ENCODE measurements around the gene NFIC.
"Not testable (repeated sequence)": the region's sequence is repeated elsewhere in the genome, so short reads cannot be mapped to it uniquely, and the experiment has no call there.

The NFIC gene

DNA sequence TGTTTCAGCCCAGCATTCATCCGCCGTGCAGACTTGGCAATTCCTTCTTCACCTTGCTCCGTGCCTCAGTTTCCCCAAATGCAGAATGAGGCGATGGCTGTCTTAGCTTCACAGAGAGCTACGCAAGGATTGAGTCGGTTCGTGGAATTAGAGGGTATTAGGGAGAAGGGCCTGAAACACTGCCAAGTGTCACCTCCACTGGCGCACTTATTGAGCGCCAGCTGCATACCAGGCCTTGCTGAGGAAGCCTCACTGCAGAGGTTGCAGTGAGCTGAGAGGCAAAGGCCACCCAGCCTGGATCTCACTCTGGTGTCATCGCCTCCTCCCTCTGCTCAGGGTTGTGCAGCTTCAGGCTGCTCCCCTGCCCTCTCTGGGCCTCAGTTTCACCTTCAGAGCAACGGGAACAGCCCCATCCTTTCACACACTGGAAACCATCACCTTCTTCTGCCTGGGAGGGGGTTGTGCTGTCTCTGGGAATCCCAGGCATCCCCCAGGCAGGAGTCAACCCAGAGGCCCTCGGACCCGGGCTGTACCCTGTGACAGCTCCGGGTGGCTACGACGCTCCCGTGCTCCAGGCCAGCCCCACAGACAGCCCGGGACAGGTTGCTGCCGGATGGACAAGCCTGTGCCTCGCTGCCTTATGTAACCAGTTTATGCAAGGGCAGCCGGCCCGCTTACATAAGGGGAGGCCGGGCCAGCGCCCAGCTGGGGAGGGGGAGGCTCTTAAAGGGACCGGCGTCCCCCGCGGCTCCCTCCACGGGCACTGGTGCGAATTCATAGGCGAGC is 31.9 kb downstream of the NFIC start:
- DNase-seq (ENCODE audit: low read depth) = no peak

DNA sequence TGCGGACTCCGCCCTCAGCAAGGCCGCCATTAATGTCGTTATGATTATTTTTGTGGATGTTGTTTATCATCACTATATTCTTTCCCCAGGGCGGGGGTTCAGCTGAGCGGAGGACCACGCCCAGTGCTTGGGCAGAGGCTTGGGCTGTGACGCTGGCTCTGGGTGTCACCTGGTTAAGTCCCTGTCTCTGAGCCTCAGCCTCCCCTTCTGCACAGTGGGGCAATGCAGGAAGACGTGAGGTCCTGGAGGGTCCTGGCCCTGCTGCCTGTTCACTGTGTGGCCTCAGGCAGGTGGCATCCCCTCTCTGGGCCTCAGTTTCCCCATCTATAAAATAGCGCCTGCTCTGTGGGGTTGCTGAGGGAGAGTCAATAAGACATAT is 32.5 kb downstream of the NFIC start:
- DNase-seq (ENCODE audit: low read depth) = no peak

DNA sequence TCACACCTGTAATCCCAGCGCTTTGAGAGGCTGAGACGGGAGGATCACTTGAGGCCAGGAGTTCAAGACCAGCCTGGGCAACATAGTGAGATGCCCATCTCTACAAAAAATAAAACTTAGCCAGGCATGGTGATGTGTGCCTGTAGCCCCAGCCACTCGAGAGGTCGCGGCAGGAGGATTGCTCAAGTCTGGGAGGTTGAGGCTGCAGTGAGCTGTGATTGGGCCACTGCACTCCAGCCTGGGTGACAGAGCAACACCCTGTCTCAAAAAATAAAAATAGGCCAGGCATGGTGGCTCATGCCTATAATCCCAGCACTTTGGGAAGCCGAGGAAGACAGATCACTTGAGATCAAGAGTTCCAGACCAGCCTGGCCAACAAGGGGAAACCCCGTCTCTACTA is 32.9 kb downstream of the NFIC start:
- DNase-seq (ENCODE audit: low read depth) = not testable (repeated sequence)

DNA sequence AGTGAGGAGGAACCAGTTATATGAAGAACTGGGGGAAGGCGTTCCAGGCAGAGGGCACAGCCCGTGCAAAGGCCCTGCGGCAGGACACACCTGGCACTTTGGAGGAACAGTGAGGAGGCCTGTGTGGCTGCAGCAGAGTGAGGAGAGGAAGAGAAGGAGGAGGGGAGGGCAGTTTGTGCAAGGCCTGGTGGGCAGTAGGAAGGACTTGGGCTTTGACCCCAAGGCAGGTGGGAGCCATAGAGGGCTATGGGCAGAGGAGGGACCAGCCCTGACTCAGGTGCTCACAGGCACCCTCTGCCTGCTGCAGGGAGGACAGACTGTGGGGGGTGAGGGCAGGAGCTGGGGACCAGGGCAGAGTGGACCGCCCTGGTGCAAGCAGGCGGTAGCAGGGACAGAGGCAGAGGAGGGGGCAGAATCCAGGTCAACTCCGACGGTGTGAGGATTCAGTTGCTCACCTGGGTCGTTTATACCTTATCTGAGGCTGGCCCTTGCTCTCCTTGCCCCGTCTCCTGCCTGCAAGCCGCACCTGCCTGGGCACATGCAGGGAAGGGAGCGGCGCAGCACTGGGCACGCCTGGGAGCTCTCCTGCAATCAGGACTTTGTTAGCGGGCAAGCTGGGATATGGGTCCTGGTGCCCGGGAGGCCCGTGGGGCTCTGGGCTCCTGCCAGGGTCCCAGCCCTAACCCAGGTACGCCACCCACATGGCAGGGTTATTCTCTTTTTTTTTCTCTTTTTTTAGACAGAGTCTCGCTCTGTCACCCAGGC is 34.8 kb downstream of the NFIC start:
- DNase-seq (ENCODE audit: low read depth) = no peak

DNA sequence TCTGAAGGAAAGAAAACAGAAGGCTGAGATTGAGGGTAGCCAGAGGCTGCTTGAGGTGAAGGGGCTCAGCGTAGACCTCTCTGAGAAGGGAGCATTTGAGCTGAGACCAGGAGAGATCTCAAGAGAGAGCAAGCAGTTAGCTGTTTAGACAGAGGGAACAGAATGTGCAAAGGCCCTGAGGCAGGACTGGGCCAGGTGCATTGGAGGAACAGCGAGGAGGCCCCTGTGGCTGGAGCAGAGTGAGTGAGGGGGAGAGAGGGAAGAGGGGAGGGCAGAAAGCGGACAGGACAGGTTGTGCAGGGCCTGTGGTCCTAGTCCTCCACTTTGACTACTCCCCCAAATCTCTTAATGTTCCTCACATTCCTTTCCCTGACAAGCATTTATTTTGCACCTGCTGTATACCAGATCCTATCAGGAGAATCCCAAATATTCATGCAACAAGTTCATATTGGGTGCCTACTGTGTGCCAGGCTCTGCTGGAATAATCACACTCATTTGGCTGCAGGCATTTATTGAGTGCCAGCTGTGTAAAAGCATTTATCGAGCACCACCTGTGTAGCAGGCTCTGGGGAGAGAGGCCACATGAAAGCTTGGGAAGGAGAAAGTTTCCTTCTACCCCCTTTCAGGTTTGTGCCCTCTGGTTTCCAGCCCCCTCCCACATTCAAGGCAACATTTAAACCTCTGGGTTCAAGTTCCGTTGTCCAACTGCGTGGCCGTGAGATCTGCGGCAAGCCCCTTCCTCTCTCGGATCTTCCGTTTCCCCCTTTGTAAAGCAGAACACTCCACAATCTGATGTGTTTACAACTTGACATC is 36.5 kb downstream of the NFIC start:
- DNase-seq (ENCODE audit: low read depth) = no peak

DNA sequence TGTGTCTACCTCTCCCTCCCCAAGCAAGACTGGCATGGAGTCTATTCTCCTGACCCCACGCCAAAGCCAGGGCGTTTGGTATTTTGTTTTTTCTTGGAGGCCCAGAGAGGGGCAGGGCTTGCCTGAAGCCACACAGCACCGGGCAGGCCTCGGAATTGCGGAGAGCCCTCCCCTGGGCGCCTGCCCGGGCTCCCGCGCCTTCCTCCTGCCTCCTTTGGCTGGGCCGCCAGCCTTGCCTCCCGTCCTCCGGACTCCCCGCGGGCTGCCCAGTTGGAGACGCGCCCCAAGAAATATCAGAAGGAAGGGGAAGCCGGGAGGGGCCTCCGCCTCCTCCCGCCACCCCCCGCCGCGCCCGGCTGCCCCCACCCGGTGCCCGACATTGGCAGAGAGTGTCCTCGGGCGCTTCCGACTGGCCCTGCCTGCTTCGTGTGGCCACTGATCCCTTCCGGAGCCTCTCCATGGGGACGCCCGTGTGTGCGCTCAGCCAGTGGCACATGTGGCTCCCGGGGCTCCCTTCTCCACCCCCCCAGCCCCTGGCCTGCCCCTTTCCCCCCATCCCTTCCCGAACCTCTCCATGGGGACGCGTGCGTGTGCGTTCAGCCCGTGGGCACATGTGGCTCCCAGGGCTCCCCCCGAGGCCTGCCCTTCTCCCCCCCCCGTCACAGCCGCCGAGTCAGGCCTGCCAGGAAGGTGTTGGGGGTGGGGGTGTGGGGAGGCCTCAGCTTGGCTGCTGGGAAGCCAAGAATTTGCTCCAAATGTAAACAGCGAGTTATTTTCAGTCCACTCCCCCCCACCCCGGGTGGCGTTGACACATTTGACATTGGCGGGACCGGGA is 37.3 kb downstream of the NFIC start:
- peak; percentile 100 for DNase-seq (ENCODE audit: low read depth)

DNA sequence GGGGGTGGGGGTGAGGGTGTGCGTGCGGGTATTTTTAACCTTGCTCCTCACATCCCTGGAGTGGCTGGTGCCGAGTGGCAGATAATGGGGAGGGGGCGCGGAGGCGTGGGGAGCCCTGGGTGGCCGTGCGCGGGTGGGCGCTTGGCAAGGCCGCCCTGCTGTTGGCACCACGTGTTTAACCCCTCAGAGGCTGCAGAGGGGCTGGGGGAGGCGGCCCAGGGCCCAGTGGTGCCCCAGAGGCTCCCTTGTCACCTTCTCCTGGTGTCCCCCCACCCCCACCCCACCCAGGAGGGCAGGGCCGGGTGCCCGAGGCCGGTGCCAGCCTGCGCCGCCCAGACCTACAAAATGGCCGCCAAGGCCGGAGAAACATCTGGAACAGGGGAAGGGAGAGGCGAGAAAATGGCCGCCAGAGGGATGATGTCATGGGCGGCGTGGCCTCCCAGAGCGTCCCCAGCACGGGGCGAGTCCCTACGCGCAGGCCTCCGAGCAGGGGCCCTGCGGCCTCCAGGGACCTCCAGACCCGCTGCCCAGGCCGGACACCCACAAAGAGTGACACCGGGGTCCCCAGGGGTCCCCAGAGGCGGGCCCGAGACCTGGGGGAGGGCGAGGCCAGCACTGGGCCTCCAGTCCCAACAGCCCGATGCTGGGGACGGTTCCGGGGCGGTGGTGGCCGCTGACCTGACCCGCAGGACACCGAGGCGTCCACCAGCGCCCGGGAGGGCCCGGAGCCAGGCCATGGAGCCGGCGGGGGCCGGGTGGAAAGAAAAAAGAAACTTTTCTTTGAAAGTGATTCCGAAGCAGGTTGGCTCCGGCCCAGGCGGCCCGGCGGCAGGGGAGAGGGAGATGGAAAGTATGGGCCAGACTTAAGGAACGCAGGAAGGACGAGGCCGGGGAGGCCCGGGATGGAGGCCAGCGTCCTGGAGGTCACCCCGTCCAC is 38.2 kb downstream of the NFIC start:
- DNase-seq (ENCODE audit: low read depth) = peak; percentile 96

DNA sequence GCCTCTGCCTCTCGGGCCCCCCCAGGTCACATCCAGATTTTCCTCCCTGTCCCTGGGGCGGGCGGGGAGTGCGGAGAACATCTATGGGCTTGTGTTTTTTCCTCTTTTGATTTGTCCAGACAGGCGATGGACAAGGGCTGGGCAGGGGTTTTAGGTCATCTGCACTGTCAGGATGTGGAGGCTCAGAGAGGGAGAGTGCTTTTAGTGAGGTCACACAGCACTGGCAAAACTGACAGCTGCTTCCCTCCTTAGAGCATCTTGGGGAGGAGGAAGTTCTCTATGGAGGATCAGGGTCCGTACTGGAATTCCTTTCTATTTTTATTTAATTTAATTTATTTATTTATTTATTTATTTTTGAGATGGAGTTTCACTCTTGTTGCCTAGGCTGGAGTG is 38.9 kb downstream of the NFIC start:
- DNase-seq (ENCODE audit: low read depth) = no peak

DNA sequence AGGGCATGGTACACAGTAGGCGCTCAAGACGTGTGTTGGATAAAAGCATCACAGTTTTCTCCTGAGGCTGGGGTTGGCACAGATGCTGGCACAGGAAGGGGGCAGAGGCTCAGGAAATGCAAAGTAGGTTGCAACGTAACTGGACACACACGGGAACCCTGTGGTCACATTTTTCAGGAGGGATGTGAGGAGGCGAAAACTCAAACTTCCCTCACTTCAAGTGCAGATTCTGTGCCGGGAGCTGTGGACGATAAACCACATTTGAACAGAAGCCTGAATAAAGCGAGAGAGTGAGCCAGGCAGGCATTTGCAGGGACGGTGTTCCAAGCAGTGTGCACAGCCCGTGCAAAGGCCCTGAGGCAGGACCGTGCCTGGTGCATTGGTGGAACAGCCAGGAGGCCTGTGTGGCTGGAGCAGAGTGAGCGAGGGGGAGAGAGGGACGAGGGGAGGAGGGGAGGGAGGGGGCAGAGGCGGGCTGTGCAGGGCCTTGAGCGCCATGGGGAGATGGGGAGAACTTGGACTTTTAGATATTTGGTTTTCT is 40.3 kb downstream of the NFIC start:
- DNase-seq (ENCODE audit: low read depth) = no peak

DNA sequence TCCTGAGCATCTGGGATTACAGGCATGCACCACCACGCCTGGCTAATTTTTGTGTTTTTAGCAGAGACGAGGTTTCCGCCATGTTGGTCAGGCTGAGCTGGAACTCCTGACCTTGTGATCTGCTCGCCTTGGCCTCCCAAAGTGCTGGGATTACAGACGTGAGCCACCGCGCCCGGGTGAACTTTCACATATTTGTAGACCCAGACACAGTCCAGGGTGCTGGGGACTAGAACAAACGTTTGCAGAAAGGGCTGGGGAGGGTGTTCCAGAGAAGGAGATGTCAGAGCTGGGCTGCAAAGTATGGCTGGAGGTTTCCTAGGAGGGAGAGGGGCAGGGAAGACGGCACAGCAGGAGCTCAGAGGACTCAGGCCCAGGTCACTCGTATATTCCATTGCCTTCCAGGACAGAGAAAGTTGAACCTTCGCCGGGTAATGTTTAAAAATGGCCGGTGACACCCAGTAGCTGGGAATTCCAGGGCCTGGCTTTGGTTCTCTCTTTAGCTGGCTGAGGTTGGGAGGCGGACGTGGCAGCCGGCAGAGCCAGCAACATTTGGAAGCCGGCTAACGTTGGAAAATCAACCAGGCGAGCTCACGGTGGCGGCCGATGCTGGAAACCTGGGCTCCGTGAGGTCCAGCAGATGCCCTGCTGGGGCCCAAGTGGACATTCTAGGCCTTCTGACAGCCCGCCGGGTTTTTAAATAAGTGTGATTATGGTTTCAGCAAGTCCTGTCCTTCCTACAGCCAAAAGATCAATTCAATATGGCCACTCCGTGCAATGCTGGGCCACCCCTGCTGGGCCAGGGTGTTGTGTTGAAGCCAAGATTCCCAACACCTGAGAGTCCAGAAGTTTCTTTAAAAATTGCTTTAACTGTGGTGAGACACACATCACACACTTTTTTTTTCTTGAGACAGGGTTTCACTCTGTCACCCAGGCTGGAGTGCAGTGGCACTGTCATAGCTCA is 41.5 kb downstream of the NFIC start:
- peak; percentile 41 for DNase-seq (ENCODE audit: low read depth)

DNA sequence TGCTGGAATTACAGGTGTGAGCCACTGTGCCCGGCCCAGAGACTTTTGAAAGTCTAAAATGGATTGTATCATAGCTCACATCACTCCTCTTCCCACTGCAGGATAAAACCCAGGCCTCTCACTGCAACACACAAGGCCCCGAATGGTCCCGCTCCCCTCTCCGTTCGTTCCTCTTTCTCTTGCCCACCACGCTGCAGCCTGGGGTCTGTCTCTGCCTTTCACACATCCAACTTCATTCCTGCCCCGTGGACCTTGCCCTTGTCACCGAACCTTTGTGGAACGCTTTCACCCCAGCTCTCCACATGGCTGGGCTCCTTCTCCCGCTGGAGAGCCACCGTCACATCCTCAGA is 42.6 kb downstream of the NFIC start:
- no peak for DNase-seq (ENCODE audit: low read depth)

DNA sequence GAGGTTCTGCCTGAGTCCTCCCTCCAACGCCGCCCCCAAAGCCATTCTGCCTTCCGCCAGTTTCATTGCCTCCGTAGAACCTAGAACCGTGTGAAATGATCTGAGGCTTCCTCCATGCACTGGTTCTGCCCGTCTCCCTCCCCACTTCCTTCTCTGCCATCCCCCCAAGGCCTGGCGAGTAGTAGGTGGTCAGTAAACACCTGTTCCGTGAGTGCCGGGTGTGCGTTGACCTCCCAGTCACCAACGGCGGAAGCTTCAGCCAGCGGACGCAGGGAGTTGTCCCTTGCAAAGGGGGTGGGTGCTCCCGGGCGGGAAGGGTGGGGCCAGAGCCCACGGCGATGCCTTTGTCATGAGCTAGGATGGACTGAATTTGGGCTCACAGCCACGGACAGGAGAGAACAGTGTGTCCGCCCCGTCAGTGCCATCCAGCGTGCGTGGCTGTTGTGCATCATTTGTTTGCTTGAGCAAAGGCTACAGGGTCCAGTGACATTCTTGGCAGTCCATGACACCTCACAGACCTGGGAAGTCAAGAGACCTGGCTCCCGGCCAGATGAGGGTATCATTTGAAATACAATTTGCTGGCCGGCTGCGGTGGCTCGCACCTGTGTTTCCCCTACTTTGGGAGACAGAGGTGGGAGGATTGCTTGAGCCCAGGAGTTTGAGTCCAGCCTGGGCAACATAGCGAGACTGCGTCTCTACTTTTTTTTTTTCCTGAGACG is 43.1 kb downstream of the NFIC start:
- DNase-seq (ENCODE audit: low read depth) = peak; percentile 67

DNA sequence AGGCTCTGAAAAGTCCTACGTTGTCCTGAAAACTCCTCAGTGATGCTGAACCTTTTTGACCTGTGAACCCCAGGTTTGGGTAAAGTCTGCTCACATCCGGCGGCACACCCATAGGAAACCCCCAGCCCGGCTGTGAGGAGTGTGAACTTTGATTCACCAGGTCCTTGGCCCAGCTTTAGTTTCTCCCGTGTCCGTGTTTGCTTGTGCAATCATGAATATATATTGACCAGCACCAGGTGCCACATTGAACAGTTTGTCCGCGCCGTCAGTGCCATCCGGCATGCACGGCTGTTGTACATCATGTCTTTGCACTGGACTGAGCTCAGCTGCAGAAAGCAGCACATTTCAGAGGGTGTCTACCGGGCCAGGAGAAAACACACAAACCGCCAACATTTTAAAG is 45.3 kb downstream of the NFIC start:
- DNase-seq (ENCODE audit: low read depth) = no peak

DNA sequence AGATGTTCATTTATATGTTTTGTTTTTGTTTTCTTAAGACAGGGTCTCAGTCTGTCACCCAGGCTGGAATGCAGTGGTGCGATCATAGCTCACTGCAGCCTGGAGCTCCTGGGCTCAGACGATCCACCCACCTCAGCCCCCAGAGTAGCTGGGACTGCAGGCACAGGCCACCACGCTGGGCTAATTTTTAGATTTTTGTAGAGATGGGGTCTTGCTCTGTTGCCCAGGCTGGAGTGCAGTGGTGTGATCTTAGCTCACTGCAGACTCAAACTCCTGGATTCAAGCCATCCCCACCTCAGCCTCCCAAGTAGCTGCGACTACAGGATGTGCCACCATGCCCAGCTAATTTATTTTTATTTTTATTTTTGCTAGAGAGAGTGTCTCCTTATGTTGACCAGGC is 45.7 kb downstream of the NFIC start:
- no peak for DNase-seq (ENCODE audit: low read depth)

DNA sequence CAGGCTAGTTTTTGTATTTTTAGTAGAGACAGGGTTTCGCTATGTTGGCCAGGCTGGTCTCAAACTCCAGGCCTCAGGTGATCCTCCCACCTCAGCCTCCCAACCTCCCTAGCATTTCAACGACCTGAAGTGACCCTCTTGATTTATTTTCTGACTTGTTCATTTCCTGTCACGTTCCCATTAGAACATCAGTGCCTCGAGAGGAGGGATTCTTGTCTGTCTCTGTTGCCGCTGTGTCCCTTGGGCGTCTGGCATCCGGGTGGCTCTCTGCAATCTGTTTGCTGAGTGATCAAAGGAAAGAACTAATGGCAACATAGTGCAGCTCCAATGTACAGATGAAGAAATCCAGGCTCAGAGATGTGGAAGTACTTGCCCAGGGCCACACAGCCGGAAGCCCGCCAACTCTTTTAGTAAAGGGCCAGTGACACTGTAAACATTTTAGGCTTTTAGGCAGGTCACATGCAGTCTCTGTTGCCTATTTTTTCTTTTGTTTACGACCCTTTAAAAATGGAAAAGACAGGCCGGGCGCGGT is 47.5 kb downstream of the NFIC start:
- DNase-seq (ENCODE audit: low read depth) = no peak

DNA sequence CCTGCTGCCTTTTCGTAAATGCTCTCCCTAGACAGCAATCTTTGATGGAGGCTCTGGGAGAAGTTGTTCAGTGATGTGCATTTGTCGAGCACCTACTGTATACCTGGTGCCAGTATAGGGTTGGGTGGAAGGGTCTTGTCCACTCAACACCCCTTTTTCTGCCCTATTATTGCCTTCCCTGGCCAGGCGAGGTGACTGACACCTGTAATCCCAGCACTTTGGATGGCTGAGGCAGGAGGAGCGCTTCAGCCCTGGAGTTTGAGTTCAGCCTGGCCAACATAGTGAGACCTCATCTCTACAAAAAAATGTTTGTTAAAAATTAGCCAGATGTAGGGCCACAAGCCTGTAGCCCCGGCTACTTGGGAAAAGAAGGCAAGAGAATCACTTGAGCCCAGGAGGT is 49.3 kb downstream of the NFIC start:
- no peak for DNase-seq (ENCODE audit: low read depth)

DNA sequence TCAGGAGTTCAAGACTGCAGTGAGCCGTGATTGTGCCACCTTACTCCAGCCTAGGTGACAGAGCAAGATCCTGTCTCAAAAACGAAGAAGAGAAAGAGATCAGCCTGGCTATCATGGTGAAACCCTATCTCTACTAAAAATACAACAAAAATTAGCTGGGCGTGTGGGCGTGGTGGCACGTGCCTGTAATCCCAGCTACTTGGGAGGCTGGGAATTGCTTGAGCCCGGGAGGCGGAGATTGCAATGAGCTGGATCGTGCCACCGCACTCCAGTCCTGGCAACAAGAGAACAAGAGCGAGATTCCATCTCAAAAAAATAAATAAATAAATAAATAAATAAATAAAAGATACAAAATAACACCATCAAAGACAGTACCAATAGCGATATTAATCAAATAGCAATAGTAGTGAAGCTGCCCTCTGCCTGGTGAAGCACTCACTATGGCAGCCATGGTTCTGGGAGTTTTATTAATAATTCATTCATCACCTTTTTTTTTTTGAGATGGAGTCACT is 53.9 kb downstream of the NFIC start:
- no peak for DNase-seq (ENCODE audit: low read depth)

DNA sequence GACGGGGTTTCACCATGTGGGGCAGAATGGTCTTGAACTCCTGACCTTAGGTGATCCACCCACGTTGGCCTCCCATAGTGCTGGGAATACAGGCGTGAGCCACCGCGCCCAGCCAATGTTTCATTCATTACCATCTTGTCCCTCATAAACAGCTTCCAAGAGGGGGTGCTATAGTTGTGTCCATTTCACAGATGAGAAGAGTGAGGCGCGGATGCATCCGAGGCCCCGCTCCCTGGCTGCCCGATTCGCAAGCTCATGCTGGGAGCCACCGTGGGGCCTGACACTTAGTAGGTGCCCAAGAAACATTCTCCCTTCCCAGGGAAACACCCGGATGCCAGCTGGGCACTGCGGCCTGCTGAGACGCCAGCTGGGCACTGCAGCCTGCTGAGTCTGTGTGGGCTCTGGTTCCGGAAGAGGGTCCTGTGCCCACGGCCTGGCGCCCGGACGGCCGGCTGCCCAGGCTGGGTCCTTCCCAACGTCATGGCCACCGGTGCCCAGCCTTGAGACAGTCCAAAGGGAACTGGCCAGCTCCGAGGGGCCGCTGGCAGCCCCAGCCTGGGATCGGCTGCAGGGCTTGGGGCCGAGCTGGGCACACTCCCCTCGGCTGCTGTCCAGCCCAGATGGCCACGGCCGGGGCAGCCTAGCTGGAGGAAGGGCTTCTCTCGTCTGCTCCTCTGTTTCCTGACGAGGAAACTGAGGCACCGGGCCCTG is 54.7 kb downstream of the NFIC start:
- no peak for DNase-seq (ENCODE audit: low read depth)
